Endothelial cell of umbilical vein (primary cell): ENCODE results near the gene PEX5. TPM values are rescaled to one million over a fixed set of nuclear protein-coding genes. Genes with fewer than 3 reads are reported as not detected.

Source experiments
- BruUV-seq: library from RNA; stranded (reverse); fragments of 400-500 nt; replicated peaks from 2 replicates; lab custom pipeline; 2021; lab: Mats Ljungman, UMichigan
- CTCF ChIA-PET: fragments of 300-600, 350-600 bp; sonication (Branson Sonifier 250); formaldehyde crosslinking; loops from one replicate; lab custom pipeline; 2021; ENCODE audit warnings: antibody characterized with exemption, inconsistent platforms; lab: Charles Lee
- POLR2A ChIA-PET: fragments of 300-600, 350-600 bp; sonication (Branson Sonifier 250); formaldehyde crosslinking; loops from one replicate; lab custom pipeline; 2021; ENCODE audit warnings: antibody characterized with exemption, inconsistent platforms; lab: Charles Lee
- DNase-seq: peaks from one replicate; pipeline ENCODE4 v3.0.0-alpha.2; 2011; ENCODE audit warnings: low read depth, low spot score
- FAIRE-seq: peaks from 2 replicates; lab custom pipeline; 2011; peaks lifted over from hg19 to GRCh38; lab: Jason Lieb, UNC
- H2AFZ ChIP-seq: 2 replicates; pipeline ENCODE4 v1.6.0; 2012; ENCODE audit warnings: low read depth, low read length, control low read depth, inconsistent platforms
- H3K27ac ChIP-seq: 2 replicates; pipeline ENCODE4 v1.5.1; 2011; ENCODE audit warnings: low read depth, mild to moderate bottlenecking, control low read depth, low read length, moderate library complexity; ENCODE audit not compliant: insufficient read depth
- H3K27me3 ChIP-seq, 2 experiments: 2 replicates each; pipeline versions ENCODE4 v1.6.0 to v1.6.1; 2011; ENCODE audit warnings: low read length in 2 of 2, mixed read lengths in 1 of 2; ENCODE audit not compliant: control insufficient read depth in 2 of 2, insufficient read depth in 2 of 2
- H3K36me3 ChIP-seq, 2 experiments: 2 replicates in 1 of 2; 3 replicates in 1 of 2; pipeline ENCODE4 v1.5.1; 2011; ENCODE audit warnings: low read length in 2 of 2, mild to moderate bottlenecking in 1 of 2, moderate library complexity in 1 of 2; ENCODE audit not compliant: control insufficient read depth in 2 of 2, insufficient read depth in 2 of 2; ENCODE audit errors: extremely low read depth in 1 of 2
- H3K4me1 ChIP-seq: 3 replicates; pipeline ENCODE4 v1.5.1; 2011; ENCODE audit warnings: mild to moderate bottlenecking, low read length; ENCODE audit not compliant: control insufficient read depth, insufficient read depth; ENCODE audit errors: extremely low read depth
- H3K4me2 ChIP-seq: 2 replicates; pipeline ENCODE4 v1.6.1; 2011; ENCODE audit warnings: low read length, control low read depth, mixed read lengths; ENCODE audit not compliant: insufficient read depth
- H3K4me3 ChIP-seq, 3 experiments: fragments of 200-600 bp in 1 of 3; sonication (generic), shearing (Covaris generic) in 1 of 3; replicated peaks in 1 of 3; 2 replicates each; pipeline ENCODE4 v1.5.1; 2011 to 2016; ENCODE audit warnings: control low read depth in 3 of 3, low read length in 3 of 3, mild to moderate bottlenecking in 2 of 3, inconsistent platforms in 1 of 3, low read depth in 1 of 3, moderate library complexity in 1 of 3; ENCODE audit not compliant: insufficient read depth in 1 of 3
- H3K79me2 ChIP-seq: 2 replicates; pipeline ENCODE4 v1.6.0; 2012; ENCODE audit warnings: low read length, inconsistent platforms; ENCODE audit not compliant: control insufficient read depth, insufficient read depth
- H3K9ac ChIP-seq: replicated peaks from 2 replicates; pipeline ENCODE3; 2011; ENCODE audit warnings: low read length, control low read depth; ENCODE audit not compliant: insufficient read depth; ENCODE audit errors: extremely low read depth
- H3K9me1 ChIP-seq: replicated peaks from 3 replicates; pipeline ENCODE4 v1.6.0; 2011; ENCODE audit warnings: mild to moderate bottlenecking, low read length; ENCODE audit not compliant: control insufficient read depth, insufficient read depth; ENCODE audit errors: extremely low read depth
- H3K9me3 ChIP-seq: replicated peaks from 2 replicates; pipeline ENCODE4 v1.5.1; 2012; ENCODE audit warnings: low read length, inconsistent platforms; ENCODE audit not compliant: control insufficient read depth, insufficient read depth
- H4K20me1 ChIP-seq: replicated peaks from 2 replicates; pipeline ENCODE3; 2011; ENCODE audit warnings: mild to moderate bottlenecking, low read length; ENCODE audit not compliant: control insufficient read depth, insufficient read depth; ENCODE audit errors: extremely low read depth
- CTCF ChIP-seq, 2 donors: IDR thresholded peaks; 1 replicate in 1 of 2; 2 replicates in 1 of 2; pipeline ENCODE4 v1.5.1; 2011; ENCODE audit warnings: low read length in 2 of 2, mild to moderate bottlenecking in 2 of 2, moderate library complexity in 2 of 2, control low read depth in 1 of 2, inconsistent platforms in 1 of 2, low read depth in 1 of 2; ENCODE audit not compliant: insufficient read depth in 1 of 2; ENCODE audit errors: extremely low read depth in 1 of 2
- EZH2 ChIP-seq: IDR thresholded peaks from 2 replicates; pipeline ENCODE4 v1.6.1; 2012; ENCODE audit warnings: borderline replicate concordance, low read depth, mild to moderate bottlenecking, moderate library complexity, low read length, inconsistent platforms; ENCODE audit not compliant: severe bottlenecking
- GATA2 ChIP-seq: IDR thresholded peaks from 2 replicates; pipeline ENCODE4 v1.7.0; 2011; ENCODE audit warnings: low read depth, mild to moderate bottlenecking, moderate library complexity, mixed read lengths, low read length; ENCODE audit not compliant: insufficient read length, insufficient read depth
- MAX ChIP-seq: IDR thresholded peaks from 2 replicates; pipeline ENCODE4 v1.6.1; 2011; ENCODE audit not compliant: insufficient read depth, insufficient read length
- MYC ChIP-seq: IDR thresholded peaks from one replicate; pipeline ENCODE4 v1.6.1; 2011; ENCODE audit warnings: mild to moderate bottlenecking, low read depth, low read length
- POLR2A ChIP-seq: IDR thresholded peaks from 2 replicates; pipeline ENCODE4 v1.6.1; 2012; ENCODE audit warnings: low read depth, mild to moderate bottlenecking, control low read depth, low read length
- POLR2AphosphoS5 ChIP-seq: IDR thresholded peaks from 2 replicates; pipeline ENCODE4 v1.6.1; 2012; ENCODE audit warnings: low read depth, mild to moderate bottlenecking, control low read depth, low read length, moderate library complexity; ENCODE audit not compliant: insufficient read depth
- dilution Hi-C: fragments of 300-500 bp; cut with MboI; formaldehyde crosslinking; loops from one replicate; pipeline ENCODE4 v1.15.0; 2019; ENCODE audit warnings: low sequenced_read_pairs; ENCODE audit not compliant: extremely low pct_ligation_motif_present
- intact Hi-C: fragments of 100-400 bp; cut with micrococcal nuclease; formaldehyde crosslinking; loops from one replicate; pipeline ENCODE4 v1.10.0; 2022
- polyA plus RNA-seq, 4 experiments: library from polyadenylated mRNA; depleted of rRNA in 3 of 4; stranded (reverse) in 3 of 4; unstranded in 1 of 4; fragments of >200 nt; gene quantifications; 2 replicates each; pipeline versions ENCODE4 v1.2.1 to v1.2.3, GENCODE V29; 2011 to 2012; ENCODE audit warnings: missing spikeins in 1 of 4
- total RNA-seq: library from RNA; stranded (reverse); gene quantifications from 2 replicates; pipeline ENCODE4 v1.2.3, GENCODE V29; 2021

Gene PEX5
- total and polyA plus RNA-seq, 2 donors (not counting 3 experiments of a cell fraction or from before 2014, with no cell fraction given): 12.9 to 32.3 TPM

GRCh38 chr12:7154042-7154441 is 35.4 kb upstream of the PEX5 start:
- intact Hi-C loops (no loop called here), dilution Hi-C loops (no loop called here)
- Histone ChIP-seq H3K4me1 (peaks cover 14% of the 10 kb centered on the region), H3K9me3 (no peaks in the 10 kb centered on the region), H3K27ac (no peak overlapping the region), H3K4me2 (no peak overlapping the region), H3K9me1 (no peaks in the 10 kb centered on the region), H3K9ac (no peak overlapping the region), H2AFZ (no peak overlapping the region), H4K20me1 (no peaks in the 10 kb centered on the region), H3K79me2 (no peaks in the 10 kb centered on the region), H3K4me3 (no peak overlapping the region), H3K36me3 (peaks cover 0 to 12% of the 10 kb centered on the region in 2 experiments), H3K27me3 (no peaks in the 10 kb centered on the region)
- FAIRE-seq: no peak
- TF ChIP-seq EZH2 (no peak), GATA2 (no peak), POLR2A (no peak), CTCF (IDR thresholded peaks at IDR 0.05; ENCODE audit: extremely low read depth in 1 of 2, insufficient read depth in 1 of 2, low read depth in 1 of 2, low read length in 2 of 2) (no peak), MAX (no peak), POLR2AphosphoS5 (no peak), MYC (no peak)
- BruUV-seq: no TSS peak
- DNase-seq: no peak
- ChIA-PET CTCF (interaction anchor here (1.2 to 1.7 kb wide), 3 partner anchors 12 to 16 kb away, joined by 3 to 6 read pairs (median 3); no protein-coding TSS in a partner anchor), POLR2A (no interaction called here)
